K562 (cell line): ENCODE data around the gene BHLHE40. TPM values are rescaled to one million over a fixed set of nuclear protein-coding genes. Genes with fewer than 3 reads are reported as not detected.
A peak's percentile ranks its signal among the peaks of the same experiment; 100 is the strongest.

ENCODE experiments used
- ADNP ChIP-seq: fragments of 200-800 bp; sonication (Bioruptor generic); IDR thresholded peaks from 2 replicates; pipeline ENCODE4 v1.6.1; 2016; ENCODE audit warnings: missing genetic modification characterization, missing compliant biosample characterization
- CCAR2 ChIP-seq: fragments of 200-400 bp; formaldehyde crosslinking; IDR thresholded peaks from 2 replicates; pipeline ENCODE4 v1.6.1; 2017; ENCODE audit warnings: mild to moderate bottlenecking, low read depth, low read length
- CHCHD3 ChIP-seq: fragments of 250-450 bp; sonication (Bioruptor Pico); IDR thresholded peaks from 2 replicates; pipeline ENCODE4 v2.1.2; 2022; ENCODE audit warnings: mild to moderate bottlenecking
- CHD1 ChIP-seq: fragments of 200-600 bp; sonication (generic); IDR thresholded peaks from one replicate; pipeline ENCODE4 v1.6.1; 2012; ENCODE audit warnings: mild to moderate bottlenecking, moderate library complexity, low read length, inconsistent platforms
- E2F1 ChIP-seq: sonication (generic); formaldehyde crosslinking; IDR thresholded peaks from 2 replicates; pipeline ENCODE4 v1.8.1; 2023; ENCODE audit warnings: mild to moderate bottlenecking, missing genetic modification reagents, moderate library complexity
- GTF2E2 ChIP-seq: fragments of 200-800 bp; sonication (Bioruptor generic); IDR thresholded peaks from 2 replicates; pipeline ENCODE4 v1.6.1; 2016; ENCODE audit warnings: missing genetic modification characterization, missing compliant biosample characterization
- HNRNPK ChIP-seq: fragments of 200-400 bp; formaldehyde crosslinking; IDR thresholded peaks from one replicate; pipeline ENCODE4 v1.6.1; 2018; ENCODE audit warnings: mild to moderate bottlenecking, low read depth, low read length; ENCODE audit not compliant: poor library complexity, severe bottlenecking
- ILK ChIP-seq: fragments of 450-650 bp; IDR thresholded peaks from 2 replicates; pipeline ENCODE4 v1.6.1; 2016; ENCODE audit warnings: missing genetic modification characterization, low read depth, mild to moderate bottlenecking, missing compliant biosample characterization, moderate library complexity, borderline replicate concordance
- NR2C1 ChIP-seq, 2 experiments: fragments of 450-650 bp; IDR thresholded peaks; 2 replicates each; pipeline ENCODE4 v1.6.1; 2017; ENCODE audit warnings: mild to moderate bottlenecking in 2 of 2, antibody characterized with exemption in 1 of 2, inconsistent platforms in 1 of 2, missing compliant biosample characterization in 1 of 2, missing genetic modification characterization in 1 of 2
- POLR3A ChIP-seq: IDR thresholded peaks from 2 replicates; pipeline ENCODE4 v1.6.1; 2011; ENCODE audit warnings: borderline replicate concordance, mild to moderate bottlenecking, moderate library complexity; ENCODE audit not compliant: insufficient read length, insufficient read depth; ENCODE audit errors: extremely low read depth
- TGIF2 ChIP-seq: sonication (generic); formaldehyde crosslinking; IDR thresholded peaks from 2 replicates; pipeline ENCODE4 v1.8.1; 2022; ENCODE audit warnings: mild to moderate bottlenecking, missing genetic modification reagents, moderate library complexity
- XRCC4 ChIP-seq: IDR thresholded peaks from one replicate; pipeline ENCODE4 v1.6.1; 2011; ENCODE audit not compliant: insufficient read depth, insufficient read length; ENCODE audit errors: extremely low read depth
- ZFP91 ChIP-seq: sonication (generic); formaldehyde crosslinking; IDR thresholded peaks from 2 replicates; pipeline ENCODE4 v1.8.0; 2022; ENCODE audit warnings: mild to moderate bottlenecking, missing genetic modification reagents
- ZNF696 ChIP-seq: fragments of 250-450 bp; sonication (Bioruptor Pico); conservative IDR thresholded peaks from 2 replicates; pipeline ENCODE4 v1.4.0; 2020; ENCODE audit warnings: mild to moderate bottlenecking, moderate library complexity
- polyA plus RNA-seq, 8 experiments: library from polyadenylated mRNA; depleted of rRNA in 4 of 8; stranded (reverse) in 5 of 8; unstranded in 3 of 8; fragments of >200 nt; fragmentation: Nextera tagmentation in 2 of 8; fragmentation: Illumina TruSeq in 1 of 8; extraction: Ambion mirVana in 2 of 8; extraction: Trizol in 1 of 8; gene quantifications; 2 replicates each; pipeline versions ENCODE4 v1.2.1 to v1.2.3, GENCODE V29; 2011 to 2014; ENCODE audit warnings: inconsistent platforms in 1 of 8, missing spikeins in 1 of 8
- total RNA-seq, 7 experiments: library from RNA; depleted of rRNA in 6 of 7; stranded (reverse); fragments of >200 nt in 6 of 7; fragmentation: Illumina TruSeq in 2 of 7; extraction: Trizol in 2 of 7; gene quantifications; 2 replicates each; pipeline versions ENCODE4 v1.2.1 to v1.2.3, GENCODE V29; 2011 to 2021; ENCODE audit warnings: low replicate concordance in 1 of 7
- TF ChIP-seq, protein P1 (sequence below): IDR thresholded peaks from 2 replicates; pipeline ENCODE4 v1.6.1; 2011; ENCODE audit warnings: borderline replicate concordance, low read depth, mild to moderate bottlenecking, moderate library complexity, low read length; ENCODE audit not compliant: insufficient read depth, poor library complexity, severe bottlenecking
- TF ChIP-seq, protein P2 (sequence below): sonication (generic); formaldehyde crosslinking; IDR thresholded peaks from 2 replicates; pipeline ENCODE4 v1.8.0; 2022; ENCODE audit warnings: mild to moderate bottlenecking, missing genetic modification reagents
- TF ChIP-seq, protein P3 (sequence below): IDR thresholded peaks from 2 replicates; pipeline ENCODE4 v1.6.1; 2012; ENCODE audit warnings: low read depth, low read length, improper control_type of control experiment, borderline replicate concordance

The BHLHE40 gene
- total and polyA plus RNA-seq, 9 of the 15 experiments (the other 6 are each of a cell fraction or from before 2014, with no cell fraction given) = 12.0 to 83.9 (median 31.4) TPM

DNA sequence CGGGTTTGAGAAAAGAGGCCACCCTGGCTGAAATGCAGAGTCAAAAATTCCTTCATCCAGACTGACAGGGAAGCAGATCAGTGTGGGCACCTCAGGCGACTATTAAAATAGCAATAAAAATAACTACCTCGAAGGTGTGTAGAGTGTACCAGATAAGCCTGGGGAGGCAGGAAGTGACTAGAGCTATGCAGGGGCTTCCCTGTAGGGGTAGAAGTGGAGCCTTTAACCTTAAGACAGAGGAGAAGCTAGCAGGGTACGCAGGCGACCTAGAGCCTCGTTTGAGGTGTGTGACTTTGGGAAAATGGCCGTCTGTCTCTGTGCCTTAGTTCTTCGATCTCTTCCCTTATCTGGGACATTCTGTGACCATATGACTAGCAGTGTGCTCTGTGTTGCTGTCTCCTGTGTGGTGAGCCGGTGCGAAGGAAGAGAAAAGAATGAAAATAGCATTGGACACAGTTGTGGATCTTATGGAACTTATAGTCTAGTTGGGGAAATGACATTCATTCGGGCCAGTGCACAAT, 17.6 kb downstream of the BHLHE40 start (continued):
- TF ChIP-seq TGIF2 (CRISPR knock-in tag) (no peak), CHCHD3 (CRISPR knock-in tag) (no peak), ZFP91 (CRISPR knock-in tag) (peak; percentile 57; the same call in 1 of the 2 replicates), GTF2E2 (tag) (0 out of 2 replicates have a peak, but pooled peaks have one; percentile 7), CCAR2 (no peak), E2F1 (CRISPR knock-in tag) (no peak; the same call in 1 of the 2 replicates), NR2C1 (IDR thresholded peaks at IDR 0.05) (no peak), NR2C1 (tag; IDR thresholded peaks at IDR 0.05) (peak; percentile 65), ZNF696 (no peak), XRCC4 (no peak), CHD1 (no peak), ADNP (tag) (no peak), ILK (tag) (no peak), POLR3A (no peak), HNRNPK (no peak)
- TF ChIP-seq, protein P1, sequence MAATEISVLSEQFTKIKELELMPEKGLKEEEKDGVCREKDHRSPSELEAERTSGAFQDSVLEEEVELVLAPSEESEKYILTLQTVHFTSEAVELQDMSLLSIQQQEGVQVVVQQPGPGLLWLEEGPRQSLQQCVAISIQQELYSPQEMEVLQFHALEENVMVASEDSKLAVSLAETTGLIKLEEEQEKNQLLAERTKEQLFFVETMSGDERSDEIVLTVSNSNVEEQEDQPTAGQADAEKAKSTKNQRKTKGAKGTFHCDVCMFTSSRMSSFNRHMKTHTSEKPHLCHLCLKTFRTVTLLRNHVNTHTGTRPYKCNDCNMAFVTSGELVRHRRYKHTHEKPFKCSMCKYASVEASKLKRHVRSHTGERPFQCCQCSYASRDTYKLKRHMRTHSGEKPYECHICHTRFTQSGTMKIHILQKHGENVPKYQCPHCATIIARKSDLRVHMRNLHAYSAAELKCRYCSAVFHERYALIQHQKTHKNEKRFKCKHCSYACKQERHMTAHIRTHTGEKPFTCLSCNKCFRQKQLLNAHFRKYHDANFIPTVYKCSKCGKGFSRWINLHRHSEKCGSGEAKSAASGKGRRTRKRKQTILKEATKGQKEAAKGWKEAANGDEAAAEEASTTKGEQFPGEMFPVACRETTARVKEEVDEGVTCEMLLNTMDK = peak; percentile 10
- TF ChIP-seq, protein P2, sequence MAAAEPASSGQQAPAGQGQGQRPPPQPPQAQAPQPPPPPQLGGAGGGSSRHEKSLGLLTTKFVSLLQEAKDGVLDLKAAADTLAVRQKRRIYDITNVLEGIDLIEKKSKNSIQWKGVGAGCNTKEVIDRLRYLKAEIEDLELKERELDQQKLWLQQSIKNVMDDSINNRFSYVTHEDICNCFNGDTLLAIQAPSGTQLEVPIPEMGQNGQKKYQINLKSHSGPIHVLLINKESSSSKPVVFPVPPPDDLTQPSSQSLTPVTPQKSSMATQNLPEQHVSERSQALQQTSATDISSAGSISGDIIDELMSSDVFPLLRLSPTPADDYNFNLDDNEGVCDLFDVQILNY (CRISPR knock-in tag) = no peak
- TF ChIP-seq, protein P3, sequence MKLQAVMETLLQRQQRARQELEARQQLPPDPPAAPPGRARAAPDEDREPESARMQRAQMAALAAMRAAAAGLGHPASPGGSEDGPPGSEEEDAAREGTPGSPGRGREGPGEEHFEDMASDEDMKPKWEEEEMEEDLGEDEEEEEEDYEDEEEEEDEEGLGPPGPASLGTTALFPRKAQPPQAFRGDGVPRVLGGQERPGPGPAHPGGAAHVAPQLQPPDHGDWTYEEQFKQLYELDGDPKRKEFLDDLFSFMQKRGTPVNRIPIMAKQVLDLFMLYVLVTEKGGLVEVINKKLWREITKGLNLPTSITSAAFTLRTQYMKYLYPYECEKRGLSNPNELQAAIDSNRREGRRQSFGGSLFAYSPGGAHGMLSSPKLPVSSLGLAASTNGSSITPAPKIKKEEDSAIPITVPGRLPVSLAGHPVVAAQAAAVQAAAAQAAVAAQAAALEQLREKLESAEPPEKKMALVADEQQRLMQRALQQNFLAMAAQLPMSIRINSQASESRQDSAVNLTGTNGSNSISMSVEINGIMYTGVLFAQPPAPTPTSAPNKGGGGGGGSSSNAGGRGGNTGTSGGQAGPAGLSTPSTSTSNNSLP = no peak
